Myocyte (in vitro differentiated cells): ENCODE data around the gene CBFA2T2. TPM values are rescaled to one million over a fixed set of nuclear protein-coding genes. Genes with fewer than 3 reads are reported as not detected.

ENCODE experiments used
- DNase-seq: peaks from one replicate; pipeline ENCODE4 v3.0.0-alpha.2; 2012; ENCODE audit warnings: low read depth
- total RNA-seq: library from RNA; depleted of rRNA; stranded (reverse); fragments of >200 nt; gene quantifications from 2 replicates; pipeline ENCODE4 v1.2.3, GENCODE V29; 2014

The CBFA2T2 gene
- total RNA-seq, 1 donor from 2014 or later: 14.3 TPM

DNA sequence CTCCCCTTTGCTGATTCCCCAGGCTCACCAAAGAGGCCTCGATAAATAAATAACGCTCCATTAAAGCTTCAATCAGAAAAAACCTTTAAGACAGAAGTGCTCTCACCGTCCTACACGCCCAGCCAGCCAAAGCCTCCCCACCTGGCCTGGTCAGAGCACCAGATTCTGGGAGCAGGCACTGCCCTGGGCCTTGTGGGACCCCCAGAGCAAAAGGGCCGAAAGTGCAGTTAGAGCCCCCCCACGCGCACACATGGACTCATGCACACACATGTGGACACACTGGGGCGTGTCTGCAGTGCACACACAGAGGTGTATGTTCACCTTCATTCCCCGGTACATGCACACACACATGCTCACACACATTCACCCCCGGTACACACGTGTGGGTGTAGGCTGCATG is 186.2 kb downstream of the CBFA2T2 start:
- no peak for DNase-seq

DNA sequence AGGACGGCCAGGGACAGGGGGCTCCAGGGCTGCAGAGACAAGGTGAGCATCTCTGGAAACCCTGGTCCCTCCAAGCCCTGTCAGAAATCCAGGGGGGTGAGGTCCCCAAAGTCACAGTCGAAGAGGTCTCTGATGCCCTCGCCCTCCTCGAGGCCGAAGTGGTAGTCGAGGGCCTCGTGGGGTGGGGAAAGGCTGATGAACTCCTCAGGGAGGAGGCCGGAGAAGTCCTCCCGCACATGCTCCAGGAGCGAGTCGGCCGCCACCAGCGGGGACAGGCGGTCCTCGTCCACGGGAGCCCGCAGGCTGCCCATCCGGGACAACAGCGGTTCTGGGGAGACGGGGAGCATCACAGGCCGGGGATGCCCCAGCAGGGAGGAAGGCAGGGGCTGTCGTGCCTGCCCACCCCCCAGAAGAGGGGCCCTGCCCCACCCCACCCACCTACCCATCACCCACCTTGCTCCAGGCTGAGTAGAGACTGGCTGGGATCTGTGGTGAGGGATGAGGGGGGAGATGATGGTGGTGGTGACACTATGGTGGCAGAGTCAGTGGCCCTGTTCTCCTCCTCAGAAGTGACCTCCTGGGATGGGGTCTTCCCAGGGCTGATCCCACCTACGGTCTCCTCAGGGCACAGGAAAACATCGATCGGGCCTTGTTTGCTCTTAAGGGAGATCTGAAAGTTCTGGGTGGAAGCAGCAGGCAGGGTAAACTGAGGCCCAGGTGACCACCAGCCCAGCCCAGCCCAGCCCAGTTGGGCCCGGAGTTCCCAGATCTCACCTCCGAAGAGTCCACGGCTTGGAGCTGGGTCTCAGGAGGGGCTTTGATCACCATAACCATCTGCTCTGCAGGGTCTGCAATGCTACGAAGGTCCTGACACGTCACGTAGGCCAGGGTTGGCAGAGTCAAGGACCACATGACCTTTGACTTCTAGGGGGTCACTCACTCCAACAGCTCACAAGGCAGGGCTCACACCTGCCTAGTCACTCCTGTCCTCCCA is 187.1 kb downstream of the CBFA2T2 start:
- no peak for DNase-seq

DNA sequence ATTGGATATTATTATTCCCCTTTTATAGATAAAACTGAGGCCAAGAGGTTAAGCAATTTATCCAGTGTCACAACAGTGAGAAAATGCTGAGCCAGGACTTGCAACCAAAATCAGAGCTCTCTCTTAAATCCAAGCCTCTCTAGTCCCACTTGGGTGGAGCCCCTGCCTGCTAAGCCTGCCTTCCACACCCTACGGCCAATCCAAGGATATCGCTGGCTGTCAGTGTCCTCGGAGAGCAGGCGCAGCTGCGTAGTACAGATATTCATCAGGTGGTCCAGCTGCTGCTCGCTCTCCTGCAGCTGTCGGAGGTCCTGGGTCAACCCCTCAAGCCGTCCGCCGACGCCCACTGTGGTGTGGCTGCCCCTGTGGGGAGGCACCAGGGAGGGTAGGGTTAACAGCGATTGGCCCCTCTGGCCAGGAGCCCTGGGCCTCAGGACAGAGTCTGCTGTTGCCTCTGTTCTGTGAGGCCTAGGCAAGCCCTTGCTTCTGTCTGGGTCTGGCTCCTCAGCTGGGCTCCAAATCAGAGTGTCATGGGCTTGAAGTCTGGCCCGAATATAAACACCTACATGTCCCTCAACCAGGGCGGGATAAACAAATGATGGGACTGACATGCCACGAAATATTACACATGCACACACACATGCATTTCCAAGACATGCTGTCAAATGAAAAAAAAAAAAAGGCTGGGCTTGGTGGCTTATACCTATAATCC is 188.3 kb downstream of the CBFA2T2 start:
- DNase-seq: no peak

DNA sequence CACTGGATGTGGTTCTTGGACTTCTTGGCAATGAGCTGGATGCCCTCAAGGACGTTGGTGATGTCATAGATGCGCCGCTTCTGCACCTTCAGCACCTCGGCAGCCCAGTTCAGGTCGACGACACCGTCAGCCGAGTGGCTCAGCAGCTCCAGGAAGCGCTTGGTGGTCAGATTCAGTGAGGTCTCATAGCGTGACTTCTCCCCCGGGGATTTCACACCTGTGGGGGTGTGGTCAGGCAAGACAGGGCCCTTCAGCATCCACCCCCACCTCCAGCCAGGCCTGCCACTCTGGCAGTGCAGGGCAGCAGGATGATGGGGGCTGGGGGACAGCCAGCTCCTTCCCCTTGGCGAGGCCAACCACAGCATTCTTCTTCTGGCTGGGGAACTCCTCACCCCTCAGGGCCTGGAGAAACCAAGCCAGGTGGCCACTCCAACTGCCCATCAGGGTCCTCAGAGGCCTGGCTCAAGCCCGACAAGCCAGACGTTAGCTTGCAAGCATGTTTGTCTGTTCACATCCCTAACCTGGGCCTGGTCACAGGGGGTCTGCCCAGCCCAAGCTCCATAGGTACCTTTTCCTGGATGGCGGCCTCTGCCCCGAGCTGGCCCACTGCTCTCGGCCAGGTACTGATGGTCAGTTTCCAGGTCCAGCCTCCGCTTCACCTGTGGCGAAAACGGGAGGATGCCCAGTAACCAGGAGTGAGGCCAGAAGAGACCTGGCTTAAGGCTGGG is 190.0 kb downstream of the CBFA2T2 start:
- DNase-seq: peak; percentile 30

DNA sequence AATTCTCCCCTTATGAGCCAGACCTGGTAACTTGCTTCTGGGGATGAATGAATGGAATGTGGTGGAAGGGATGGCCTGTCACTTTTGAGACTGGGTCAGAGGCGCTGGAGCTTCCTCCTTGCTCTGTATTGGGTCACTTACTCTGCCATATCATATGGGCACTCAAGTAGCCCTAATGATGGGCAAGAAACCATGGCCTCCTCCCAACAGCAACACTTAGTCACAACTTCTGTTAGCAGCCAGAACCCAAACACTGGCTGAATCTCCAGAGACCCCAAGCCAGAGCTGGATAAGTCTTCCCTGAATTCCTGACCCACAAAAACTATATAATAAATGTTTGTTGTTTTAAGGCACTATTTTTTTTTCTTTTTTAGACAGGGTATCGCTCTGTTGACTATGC is 190.8 kb downstream of the CBFA2T2 start:
- DNase-seq: no peak

DNA sequence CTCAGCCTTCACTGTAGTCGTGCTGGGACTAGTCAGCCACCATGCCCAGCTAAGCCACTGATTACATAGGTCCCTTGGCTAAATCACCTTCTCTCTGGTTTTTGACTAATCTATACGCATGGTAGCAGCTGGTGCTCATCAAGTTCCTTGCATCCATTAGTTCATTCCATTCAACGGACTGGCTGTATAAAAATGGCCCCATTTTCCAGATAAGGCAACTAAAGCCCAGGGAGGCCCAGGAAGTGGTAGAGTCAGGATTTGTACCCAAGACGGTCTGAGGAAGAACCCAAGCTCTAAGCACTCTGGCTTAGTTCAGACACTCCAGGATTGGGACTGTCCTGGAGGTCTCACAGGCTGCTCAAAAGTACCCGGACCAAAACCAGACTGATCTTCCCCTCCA is 191.4 kb downstream of the CBFA2T2 start:
- no peak for DNase-seq

DNA sequence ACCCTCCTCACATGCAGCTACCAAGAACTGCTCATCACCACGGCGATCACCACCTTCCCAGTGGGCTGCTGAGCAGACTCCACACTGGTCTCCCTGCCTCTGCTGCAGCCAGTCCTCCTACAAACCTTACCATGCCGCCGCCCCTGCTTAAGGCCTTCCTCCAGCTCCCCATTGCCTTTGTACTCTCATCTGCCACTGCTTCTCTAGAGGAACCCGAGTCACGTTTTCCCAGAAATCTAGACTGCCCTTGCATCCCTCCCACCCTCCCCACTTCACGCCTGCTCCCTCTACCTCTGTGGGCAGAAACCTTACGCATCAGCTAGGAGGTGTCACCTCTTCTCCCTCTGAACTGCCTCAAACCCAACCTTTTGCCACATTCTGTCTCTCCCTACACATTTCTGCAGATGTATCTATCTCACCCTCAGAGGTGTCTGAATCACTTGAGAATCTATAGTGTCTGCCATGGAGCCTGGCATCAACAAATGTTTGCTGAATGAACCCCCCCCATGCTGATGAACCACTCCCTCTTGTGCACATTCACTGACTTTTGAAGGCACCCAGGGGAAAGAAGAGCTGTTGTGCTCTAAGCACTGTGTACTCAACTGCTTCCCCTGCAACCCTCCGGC is 191.9 kb downstream of the CBFA2T2 start:
- DNase-seq: no peak

DNA sequence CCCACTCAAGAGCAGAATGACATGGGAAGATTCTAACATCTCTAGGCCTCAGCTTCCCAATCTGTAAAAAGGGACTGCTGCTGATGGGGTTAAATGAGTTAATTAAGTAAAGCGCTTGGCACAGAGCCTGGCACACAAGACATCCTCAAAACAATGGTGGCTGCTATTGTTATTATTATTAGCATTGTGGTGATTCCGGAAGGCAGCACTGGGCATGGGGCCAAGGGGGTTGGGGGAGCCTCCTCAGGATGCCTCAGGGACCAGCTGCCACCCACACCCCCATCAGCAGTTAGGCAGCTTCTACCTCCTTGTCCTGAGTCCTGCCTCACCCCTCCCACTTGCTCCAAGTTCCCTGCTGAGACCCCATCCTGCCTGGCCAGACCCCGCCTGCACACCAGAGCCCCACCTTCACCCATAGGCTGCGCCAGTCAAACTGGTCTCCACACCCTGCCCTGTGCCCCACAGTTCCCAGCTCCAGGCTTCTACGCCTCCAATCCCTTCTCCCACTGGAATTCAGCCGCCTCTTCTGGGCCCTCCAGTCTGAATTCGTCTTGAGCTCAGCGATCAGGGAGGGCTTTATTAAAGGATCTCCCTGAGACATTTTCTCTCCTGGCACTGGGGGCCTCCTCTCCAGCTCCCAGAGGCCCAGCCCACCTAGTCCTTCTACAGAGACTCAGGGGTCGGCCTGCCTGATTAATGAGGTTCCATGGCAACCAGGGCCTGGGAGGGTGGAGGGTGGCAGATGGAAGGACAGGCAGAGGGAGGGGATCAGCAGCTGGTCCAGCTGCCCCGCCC is 194.8 kb downstream of the CBFA2T2 start:
- peak; percentile 6 for DNase-seq

DNA sequence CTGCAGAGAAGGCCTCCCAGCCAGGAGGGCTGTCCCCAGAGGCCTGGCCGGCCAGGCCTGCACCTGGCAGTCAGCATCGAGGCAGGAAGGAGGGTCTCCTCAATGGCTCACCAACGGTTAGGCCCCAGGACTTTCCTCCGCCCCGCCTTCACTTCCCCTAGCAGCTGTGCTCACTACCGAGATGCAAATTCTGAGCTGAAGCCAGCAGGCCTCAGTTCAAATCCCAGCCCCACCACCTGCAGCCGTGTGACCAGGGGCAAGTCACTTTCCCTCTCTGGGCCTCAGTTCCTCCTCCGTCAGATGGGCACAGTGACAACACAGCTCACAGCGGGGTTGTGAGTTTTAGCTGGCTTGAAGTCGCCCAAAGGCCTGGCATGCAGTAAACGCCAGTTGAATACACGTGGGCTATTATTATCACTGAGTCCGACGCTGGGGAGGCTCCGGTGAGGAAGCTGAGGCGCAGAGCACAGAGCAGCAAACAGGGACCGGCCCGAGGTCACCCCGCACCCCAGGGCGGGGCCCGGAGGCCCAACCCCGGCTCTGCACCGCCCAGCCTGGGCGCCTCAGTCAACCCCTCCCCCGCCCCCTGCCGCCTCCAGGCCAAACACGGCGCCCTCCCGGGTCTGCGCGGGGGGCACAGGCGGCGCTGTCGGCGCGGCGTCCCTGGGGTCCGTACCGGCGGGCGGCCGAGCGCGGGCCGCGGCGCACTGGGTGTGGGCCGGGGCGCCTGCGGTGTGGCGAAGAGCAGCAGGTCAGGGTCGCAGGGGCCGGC is 195.6 kb downstream of the CBFA2T2 start:
- peak; percentile 38 for DNase-seq

DNA sequence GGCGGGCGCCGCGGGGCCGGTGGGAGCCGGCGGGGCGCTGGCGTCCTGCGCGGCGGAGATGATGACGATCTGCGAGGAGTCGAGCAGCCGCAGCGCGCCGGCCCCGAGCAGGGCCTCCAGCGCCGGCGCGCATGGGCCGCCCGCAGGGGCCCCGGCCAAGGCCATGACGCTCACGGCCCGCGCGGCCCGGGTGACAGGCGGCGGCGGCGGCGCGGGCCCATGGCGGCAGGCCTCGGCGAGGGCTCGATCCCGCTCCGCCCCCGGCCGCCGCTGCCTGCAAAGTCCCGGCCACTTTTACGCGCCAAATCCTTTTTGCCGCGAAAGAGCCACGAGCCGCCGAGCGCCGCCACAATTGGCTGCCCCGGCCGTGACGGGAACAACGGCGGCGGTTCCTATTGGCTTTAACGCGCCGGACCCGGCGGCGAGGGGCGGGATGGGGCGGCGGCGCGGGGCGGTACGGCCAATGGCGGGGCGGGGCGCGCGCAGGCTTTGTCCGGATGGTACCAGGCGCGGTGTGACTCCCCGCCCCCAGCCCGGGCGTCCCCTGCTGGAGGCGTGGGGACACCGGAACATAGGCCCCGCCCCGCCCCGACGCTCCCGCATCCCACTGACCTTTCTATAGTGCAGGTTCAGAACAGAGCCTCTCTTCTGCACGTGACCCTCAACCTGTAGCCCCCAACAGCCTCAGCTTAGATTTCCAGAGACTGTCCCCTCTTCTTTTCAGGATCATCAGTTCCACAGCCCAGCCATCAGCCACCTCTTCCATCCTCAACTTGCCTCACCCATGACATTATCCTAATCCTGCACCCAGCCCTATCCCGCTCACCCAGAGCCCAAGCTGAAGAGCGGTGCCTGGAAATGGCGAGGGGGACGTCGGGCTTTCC is 196.4 kb downstream of the CBFA2T2 start, which contains the start of gene E2F1:
Gene E2F1, minus strand, starts transcription at position 286 of the 884 bp plus-strand sequence. Its CDS starts 121 bp downstream, at position 165.
- peak; percentile 95 for DNase-seq

DNA sequence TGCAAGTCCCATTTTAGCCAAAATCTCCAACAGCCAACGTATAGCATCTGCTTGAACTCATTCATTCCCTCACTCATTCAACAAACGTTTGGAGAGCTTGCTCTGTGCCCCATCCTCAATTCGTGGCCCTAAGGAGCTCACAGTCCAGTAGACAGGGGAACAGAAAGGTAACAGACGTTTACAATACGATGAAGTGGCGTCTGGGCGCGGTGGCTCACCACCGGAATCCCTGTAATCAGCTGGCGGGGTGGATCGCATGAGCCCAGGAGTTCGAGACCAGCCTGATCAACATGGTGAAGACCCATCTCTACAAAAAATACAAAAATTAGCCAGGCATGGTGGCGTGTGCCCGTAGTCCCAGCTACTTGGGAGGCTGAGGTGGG is 197.1 kb downstream of the CBFA2T2 start:
- no peak for DNase-seq

DNA sequence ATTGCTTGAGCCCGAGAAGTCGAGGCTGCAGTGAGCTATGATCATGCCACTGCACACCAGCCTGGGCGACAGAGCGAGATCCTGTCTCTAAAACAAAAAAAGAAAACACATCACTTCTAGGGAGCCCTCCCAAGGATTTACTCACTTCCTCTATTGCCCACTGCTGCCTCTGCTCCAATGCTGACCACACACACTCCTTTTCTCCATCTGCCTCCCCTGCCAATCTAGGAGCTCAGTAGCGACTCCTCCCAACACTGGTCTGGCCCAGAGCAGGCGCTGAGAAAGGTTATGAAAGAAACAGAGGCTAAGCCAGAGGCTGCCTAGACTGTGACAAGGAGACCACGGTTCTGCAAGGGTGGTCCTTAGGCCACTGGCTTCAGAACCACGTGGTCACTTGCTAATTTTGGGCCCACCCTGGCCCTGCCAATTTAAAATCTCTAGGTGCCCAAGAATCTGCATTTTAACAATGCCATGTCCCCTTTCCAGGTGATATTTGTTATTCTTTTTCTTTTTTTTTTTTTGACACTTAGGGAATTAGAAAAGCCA is 197.5 kb downstream of the CBFA2T2 start:
- no peak for DNase-seq

DNA sequence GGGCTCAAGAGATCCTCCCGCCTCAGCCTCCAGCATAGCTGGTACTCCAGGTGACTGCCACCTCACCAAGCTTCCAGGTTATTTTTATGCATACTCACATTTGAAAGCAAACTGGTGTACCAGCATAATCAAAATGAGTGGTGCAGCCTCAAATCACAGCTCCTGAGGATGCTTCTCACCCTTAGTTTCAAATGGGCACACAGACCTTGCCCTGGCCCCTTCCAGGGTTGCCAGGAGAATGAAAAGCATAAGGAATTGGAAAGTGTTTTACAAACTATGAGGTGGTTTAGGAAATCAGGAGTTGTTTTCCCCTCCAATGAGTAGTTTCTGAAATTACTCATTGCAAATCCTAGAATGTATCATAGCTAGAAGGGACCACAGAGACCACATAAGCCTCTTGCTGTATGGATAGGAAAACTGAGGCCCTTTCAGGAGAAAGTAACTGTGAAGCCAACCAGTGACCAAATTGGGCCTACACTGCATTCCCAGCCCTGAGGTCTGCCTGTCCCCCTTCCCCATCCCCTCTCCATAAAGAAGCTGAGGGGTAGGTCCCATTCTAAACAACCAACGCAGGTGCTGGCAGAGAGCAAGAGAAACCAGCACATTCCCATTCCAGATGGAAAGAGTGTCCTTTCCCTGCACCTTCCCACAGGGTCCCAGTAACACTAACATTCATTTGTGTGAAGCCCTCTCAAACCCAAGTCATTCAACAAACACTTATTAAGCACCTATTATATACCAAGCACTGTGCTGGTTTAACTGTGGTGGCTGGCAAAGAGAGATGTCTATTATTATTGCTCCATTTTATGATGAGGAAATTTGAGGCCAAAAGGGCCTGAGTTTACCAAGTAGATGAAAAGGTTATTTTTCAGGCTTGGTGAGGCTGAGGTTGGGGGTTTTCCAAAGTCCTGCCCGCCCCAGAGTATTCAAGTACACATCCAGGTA is 198.4 kb downstream of the CBFA2T2 start:
- no peak for DNase-seq

DNA sequence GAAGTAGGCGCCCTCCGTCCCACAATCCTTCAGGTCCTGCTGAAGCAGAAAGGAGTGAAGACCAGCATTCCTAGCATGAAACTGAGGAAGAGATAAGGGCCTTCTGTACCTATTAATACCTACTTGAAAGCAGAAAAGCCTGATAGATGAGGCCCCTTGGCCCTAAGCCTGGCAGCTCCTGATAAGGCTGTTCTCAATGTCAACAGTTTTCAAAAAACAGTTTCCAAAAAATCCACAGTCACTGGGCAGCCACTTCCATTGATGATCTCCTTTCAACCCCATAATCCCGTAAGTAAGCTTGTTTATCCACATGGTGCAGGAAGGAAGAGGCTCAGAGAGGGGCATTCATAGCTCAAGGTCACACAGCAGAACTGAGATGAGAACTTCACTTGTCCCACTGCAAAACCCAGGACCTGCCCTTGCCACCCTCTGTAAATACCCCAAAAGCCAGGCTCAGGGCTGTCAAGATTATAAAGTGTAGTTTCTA is 199.1 kb downstream of the CBFA2T2 start:
- DNase-seq: no peak

DNA sequence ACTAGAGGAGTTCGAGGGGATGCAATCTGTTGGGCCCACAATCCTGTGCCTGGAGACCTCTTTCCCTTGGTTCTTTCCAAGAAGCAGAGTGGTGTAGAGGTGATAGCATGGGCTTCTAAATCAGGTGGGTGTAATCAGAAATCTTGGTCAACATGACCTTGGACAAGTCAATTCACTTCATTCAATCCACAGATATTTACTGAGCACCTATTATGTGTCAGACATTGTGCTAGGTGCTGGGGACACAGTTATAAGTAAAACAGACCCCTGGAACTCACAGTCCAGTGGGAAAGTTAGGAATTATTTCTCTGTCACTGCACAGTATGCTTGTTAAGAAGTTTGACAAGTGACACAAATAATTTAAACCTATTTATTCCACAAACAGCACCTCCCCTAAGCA is 199.6 kb downstream of the CBFA2T2 start:
- no peak for DNase-seq

DNA sequence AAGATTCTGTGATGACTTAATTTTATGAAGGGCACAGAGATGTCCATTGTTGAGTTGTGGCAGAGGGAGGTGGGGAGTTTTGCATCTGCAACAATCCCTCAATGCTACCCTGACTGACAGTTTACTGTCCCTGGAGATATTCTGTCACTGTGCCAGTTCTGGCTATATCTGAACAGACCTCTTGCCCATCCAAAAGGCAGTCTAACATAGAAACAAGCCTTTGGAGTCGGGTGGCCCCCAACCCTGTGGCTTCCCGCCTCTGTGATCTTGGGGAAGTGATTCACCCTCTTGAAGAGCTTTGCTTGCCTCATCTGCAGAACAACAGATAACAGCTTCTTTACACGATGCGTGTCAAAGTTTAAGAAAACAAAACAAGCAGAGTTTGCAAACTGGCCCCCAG is 200.1 kb downstream of the CBFA2T2 start:
- peak; percentile 57 for DNase-seq

DNA sequence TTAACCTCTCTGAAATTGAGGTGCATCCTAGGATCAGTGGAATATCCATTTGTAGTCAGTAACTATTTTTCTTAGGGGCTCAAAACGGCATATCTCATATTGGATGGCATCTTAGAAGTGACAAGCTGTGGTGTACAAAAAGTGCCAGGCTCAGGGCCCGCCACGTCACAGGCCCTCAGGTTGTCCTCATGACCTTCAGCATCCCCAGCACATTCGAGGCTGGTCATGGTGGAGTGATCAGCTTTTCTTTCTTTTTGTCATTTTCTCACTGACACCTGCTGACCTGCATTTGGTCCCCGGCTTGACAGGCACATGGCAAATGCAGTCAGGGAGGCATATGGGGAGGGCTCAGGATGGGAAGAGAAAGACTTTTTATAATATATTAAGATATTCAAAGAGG is 203.4 kb downstream of the CBFA2T2 start:
- no peak for DNase-seq
